HG03432 (cell line): ENCODE measurements around the gene ZNF804B.
"Not testable (repeated sequence)": the region's sequence is repeated elsewhere in the genome, so short reads cannot be mapped to it uniquely, and the experiment has no call there.

Source experiments
- ATAC-seq: cut with Tn5 transposase; IDR thresholded peaks from one replicate; pipeline ENCODE4 v1.9.1; 2021; ENCODE audit warnings: mild to moderate bottlenecking, moderate library complexity; ENCODE audit not compliant: unreplicated experiment

Gene ZNF804B

GRCh38 chr7:89073776-89074175 is 314.3 kb downstream of the ZNF804B start:
- no peak for ATAC-seq

DNA sequence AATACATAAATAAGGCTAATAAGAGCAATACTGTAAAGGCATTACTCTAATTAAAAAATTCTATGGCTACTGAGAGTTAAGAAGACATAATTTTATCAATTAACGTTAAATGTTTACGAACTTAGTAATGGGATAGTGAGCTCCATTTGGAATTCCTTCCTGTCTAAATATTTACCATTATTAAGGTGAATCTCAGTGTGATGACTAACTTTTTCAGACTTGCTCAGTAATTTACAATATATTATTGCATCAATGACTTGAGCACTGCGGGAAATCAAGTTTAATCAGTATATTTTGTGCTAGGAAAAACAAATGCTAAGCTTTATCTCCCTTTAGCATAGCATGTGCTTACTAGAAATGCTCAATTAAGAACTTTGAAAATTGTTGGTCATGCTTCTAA is 318.5 kb downstream of the ZNF804B start:
- ATAC-seq = no peak

GRCh38 chr7:89085580-89085979 is 326.1 kb downstream of the ZNF804B start:
- no peak for ATAC-seq

DNA sequence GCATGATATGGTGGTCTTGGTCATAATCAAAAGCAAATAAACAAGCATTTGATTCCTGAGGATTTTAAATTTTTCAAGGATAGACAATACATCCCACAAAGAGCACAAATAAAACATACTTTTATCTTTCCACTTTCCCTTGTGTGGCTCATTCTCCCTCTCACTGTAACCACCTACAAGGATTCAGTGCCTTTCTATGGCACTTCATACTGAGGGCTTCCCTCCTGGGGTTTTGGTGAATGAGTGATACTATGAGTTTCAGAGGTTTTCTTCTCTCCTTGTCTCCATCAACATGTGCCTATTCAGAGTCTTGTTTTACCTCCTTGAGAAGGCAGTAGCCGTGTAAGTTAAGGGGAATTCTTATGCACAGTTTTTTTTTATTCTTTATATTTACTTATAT is 332.1 kb downstream of the ZNF804B start:
- no peak for ATAC-seq

DNA sequence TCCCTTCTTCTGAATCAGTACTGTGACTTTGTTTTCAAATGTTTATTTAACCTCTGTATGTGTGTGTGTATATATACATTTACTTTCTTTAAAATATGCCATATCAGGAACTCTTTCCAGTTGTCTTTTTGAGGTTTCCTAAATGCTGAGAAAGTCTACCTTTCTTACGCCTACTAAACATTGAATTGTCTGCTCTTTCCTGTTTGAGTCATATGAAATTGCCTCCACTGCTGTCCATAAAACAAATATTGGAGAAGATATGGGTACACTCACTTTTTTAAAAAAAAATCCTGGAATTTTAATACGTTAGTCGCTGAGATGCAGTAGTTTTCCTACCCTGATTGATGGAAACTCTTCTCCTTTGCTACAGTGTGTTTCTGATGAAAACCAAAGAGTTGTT is 334.8 kb downstream of the ZNF804B start:
- ATAC-seq = no peak

GRCh38 chr7:89103564-89103963 is 344.1 kb downstream of the ZNF804B start:
- no peak for ATAC-seq

- ATAC-seq = no peak
Observed at GRCh38 chr7:89104748-89105685, 345.5 kb downstream of the ZNF804B start.

GRCh38 chr7:89123871-89124270 is 364.4 kb downstream of the ZNF804B start:
- ATAC-seq = no peak

DNA sequence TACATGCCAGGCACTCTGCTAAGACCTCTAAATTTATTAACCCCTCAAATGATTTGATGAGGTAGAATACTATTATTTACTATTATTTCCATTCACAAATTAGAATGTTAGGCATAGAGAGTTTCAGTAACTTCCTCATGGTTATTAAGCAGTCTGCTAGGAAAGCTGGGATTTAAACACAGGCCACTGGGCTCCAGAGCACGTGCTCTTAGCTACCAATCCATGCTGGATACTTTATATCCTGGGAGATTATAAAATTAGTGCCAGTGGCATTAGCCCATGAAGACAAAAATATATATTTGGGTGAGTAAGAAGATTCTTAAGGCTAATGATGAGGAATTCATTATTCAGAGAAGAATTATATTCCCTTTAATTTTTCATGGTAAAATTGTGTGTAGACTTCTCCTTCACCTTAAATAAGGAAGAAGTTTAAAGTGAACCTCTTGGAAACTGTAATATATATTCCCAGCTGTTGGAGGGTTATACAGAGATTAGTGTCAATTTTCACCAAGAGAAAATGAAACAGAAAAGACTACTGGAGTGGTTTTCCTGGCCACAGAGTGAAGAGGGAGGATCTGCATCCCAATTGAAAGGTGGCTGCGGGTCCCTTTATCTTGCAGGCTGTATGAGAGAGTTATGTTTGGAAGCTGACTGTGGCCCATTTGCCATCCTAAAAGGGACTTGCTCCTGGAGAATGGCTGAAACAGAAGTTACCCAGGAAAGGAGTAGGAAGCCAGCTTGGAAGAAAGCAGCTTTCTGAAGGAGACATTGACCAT is 370.3 kb downstream of the ZNF804B start:
- no peak for ATAC-seq

DNA sequence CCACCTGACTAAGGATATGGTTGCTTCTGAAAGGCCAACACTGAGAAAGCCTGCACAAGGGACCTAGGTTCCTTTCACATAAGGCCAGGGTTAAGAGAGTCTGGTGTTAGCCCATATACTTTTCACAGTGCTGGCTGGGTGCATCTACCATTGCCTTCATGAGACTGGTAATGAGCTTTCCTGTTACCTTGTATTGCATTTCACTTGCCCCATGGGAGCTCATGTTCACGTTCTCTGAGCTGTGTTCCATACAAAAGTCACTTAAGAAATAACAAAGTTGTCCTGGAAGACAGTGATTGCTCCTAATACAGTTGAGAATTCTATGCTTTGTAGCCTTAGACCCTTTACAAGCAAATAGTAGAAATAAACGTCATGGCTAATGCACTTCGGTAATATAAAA is 373.9 kb downstream of the ZNF804B start:
- ATAC-seq = no peak

DNA sequence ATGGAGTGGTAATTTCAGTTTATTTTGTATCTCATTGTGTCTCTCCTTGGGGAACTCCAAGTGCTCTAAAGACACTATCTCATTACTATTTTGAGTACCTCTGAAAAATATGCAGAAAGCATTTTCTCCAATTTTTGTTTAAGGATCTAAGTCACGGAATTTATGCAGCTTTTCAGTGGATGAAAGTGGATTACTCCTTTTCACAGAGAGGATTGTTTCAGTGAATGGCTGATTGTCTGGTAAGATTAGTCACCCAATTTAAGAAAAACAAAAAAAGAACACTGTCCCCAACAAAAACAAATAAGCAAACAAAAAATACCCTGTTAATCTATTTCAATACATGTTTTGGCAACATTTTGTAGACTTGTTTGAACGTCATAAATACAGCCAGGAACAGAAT is 374.3 kb downstream of the ZNF804B start:
- no peak for ATAC-seq

GRCh38 chr7:89145801-89146200 is 386.3 kb downstream of the ZNF804B start:
- no peak for ATAC-seq

- no peak for ATAC-seq
Observed at GRCh38 chr7:89160107-89160506, 400.6 kb downstream of the ZNF804B start.

DNA sequence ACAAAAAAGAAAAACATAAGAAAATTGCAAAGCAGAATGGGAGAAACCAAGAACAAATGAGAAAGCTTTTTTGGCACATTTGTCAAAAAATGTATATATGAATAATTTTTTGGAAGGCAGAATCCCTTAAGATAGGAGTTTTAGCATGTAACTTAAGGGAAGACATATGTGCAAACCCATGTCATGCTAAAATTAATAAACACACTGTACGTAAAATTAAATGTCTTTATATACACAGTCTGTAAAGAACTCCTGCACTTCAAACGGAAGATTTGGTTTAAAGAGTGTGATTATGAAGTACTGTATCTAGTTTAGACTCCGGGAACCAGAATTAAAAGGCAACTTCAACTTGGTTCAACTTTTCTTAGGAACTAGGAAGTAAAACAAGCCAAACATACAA is 405.9 kb downstream of the ZNF804B start:
- no peak for ATAC-seq

GRCh38 chr7:89170628-89171027 is 411.1 kb downstream of the ZNF804B start:
- ATAC-seq = no peak

- no peak for ATAC-seq
Observed at GRCh38 chr7:89182116-89182515, 422.6 kb downstream of the ZNF804B start.

DNA sequence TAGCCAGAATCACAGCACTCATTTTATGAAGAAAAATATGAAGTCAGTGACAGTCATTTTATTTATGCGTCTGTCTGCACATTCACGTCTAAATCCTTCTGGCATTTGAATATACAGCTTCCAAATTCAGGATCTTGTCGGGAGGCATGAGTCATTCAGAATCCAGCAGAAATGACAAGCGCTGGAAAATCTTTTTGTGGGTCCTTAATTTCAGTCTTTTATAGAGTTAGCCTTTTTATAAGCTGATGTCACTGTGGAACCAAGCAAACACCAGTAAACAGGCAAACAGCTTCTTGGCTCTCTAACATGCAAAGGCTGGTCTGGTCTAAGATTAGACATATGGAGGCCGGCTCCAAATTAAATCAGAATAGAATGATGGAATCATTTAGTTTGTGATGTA is 424.2 kb downstream of the ZNF804B start:
- no peak for ATAC-seq

GRCh38 chr7:89200758-89201157 is 441.3 kb downstream of the ZNF804B start:
- ATAC-seq = no peak

DNA sequence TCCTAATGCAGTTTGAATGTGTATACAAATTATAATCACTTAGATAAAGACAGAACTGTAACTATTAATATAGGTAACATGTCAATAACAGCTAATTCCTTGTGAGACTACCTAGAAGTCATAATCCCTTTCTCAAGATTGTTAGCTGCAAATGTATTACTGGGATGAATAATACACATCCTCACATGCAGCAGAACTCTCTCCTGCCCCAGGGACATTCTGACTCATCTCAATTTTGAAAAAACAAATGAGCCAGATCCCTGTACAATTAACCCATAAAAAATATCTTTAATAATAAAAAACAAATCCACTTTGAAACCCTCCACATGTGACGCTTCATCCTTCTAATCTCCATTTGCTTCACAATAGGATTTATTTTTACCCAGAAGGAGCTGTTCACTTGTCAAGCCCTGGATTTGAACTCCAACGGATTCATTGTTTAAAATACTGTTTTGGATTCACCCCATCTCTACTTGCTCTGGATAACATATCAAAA is 464.4 kb downstream of the ZNF804B start:
- ATAC-seq = no peak

DNA sequence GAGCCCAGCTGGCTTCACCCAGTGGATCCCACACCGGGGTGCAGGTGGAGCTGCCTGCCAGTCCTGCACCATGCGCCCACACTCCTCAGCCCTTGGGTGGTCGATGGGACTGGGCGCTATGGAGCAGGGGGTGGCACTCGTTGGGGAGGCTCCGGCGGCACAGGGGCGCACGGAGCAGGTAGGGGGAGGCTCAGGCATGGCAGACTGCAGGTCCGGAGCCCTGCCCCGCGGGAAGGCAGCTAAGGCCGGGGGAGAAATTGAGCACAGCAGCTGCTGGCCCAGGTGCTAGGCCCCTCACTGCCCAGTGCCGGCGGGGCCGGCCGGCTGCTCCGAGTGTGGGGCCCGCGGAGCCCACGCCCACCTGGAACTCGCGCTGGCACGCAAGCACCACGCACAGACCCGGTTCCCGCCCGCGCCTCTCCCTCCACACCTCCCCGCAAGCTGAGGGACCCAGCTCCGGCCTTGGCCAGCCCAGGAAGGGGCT is 469.2 kb downstream of the ZNF804B start:
- not testable (repeated sequence) for ATAC-seq

- no peak for ATAC-seq
Observed at GRCh38 chr7:89238156-89238555, 478.7 kb downstream of the ZNF804B start.

- ATAC-seq = no peak
Observed at GRCh38 chr7:89246196-89246595, 486.7 kb downstream of the ZNF804B start.
